ENCODE measurements around the gene LPIN3.

GRCh38 chr20:41406896-41407444 lies 66.3 kb downstream of the LPIN3 start:
- TF ChIP-seq CTCF (conservative IDR thresholded peaks at IDR 0.05 in 1 of 2, IDR thresholded peaks at IDR 0.05 in 1 of 2; ENCODE audit: extremely low read depth in 1 of 2, insufficient read depth in 1 of 2, low read depth in 1 of 2, low read length in 2 of 2) (no peak), EZH2 (IDR thresholded peaks at IDR 0.05; ENCODE audit: borderline replicate concordance, low read length) (no peak)

Data from mammary epithelial cell (primary cell).